Activated T-cell treated with anti-CD3 and anti-CD28 coated beads, Interleukin-2, amount 50 U/mL, for 24 hours (primary cell): Measurements from ENCODE around the gene OXNAD1.

Experiments
- DNase-seq: peaks from one replicate; pipeline ENCODE4 v3.0.0-alpha.2; 2020
- H3K27ac Mint-ChIP-seq: 2 replicates; pipeline ENCODE4 v1.8.0; 2020; ENCODE audit warnings: mild to moderate bottlenecking, mixed read lengths
- H3K27me3 Mint-ChIP-seq: 2 replicates; pipeline ENCODE4 v1.8.0; 2020; ENCODE audit warnings: mixed read lengths
- H3K36me3 Mint-ChIP-seq: 2 replicates; pipeline ENCODE4 v1.8.0; 2020; ENCODE audit warnings: low read depth, mixed read lengths
- H3K4me1 Mint-ChIP-seq: 2 replicates; pipeline ENCODE4 v1.8.0; 2020; ENCODE audit warnings: low read depth, mixed read lengths
- H3K4me3 Mint-ChIP-seq: 2 replicates; pipeline ENCODE4 v1.8.0; 2020; ENCODE audit warnings: mild to moderate bottlenecking, moderate library complexity, mixed read lengths
- H3K9me3 Mint-ChIP-seq: 2 replicates; pipeline ENCODE4 v1.8.0; 2020; ENCODE audit warnings: mixed read lengths

Gene OXNAD1

DNA sequence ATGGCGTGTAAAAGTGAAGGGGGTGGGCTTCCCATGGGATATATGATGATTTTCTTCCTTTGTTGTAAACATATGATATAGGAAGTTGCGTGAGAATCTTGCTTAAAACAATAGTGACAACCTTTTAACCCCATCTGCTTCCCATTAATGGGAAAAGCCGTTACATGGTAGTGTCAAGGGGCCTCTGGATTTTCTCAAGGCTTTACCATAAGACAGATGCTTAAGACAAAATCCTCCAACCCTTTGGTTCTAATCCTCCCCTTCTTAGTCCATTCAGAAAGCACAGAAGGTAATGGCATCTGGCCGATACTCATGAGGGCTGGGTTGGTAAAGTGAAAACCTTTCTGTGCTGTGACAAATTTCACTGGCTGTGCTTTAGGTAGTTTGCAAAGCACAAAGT lies 25.2 kb upstream of the OXNAD1 start:
- Mint-ChIP-seq H3K27me3 (no peaks in the 10 kb centered on the region), H3K4me1 (peaks cover 20% of the 10 kb centered on the region), H3K4me3 (no peak overlapping the region), H3K27ac (no peak overlapping the region), H3K9me3 (no peaks in the 10 kb centered on the region), H3K36me3 (no peaks in the 10 kb centered on the region)
- no peak for DNase-seq

DNA sequence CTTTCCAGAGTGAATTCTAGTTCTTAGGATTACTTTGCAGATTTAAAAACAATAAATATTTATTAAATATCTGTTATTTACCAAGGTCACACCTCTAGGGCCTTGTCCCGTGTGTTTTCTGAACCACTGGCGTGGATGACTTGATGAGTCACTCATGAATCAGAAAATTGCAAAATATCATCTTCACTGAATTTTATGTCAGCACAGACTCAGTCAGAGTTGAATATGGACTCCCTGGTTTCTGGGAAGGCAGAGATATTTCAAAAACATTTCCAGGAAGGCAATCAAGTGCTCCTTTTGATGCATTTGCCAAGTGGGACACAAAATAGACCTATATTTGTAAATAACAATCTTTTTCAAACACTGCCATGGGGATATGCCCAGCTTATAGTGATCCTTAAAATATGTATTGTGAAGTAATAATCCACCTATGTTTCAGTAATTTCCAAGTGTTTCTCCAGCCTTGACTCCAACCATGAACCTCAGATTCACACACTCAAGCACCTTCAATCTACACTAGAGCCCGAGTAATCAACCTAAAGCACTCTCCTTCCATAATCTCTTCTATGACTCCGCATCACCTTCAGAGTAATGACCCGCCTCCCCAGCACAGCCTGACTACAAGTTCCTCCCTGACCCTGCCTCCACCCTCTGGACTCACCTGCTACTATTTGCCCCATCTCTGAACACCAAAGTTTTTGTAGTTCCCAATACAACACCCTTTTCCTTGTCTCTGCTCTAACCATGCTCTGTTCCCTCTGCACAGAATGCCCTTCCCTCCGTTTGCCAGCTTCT lies 24.6 kb upstream of the OXNAD1 start:
- Mint-ChIP-seq H3K9me3 (no peaks in the 10 kb centered on the region), H3K4me1 (peaks cover 20% of the 10 kb centered on the region), H3K36me3 (no peaks in the 10 kb centered on the region), H3K27me3 (no peaks in the 10 kb centered on the region), H3K27ac (peak overlapping the region; percentile 86), H3K4me3 (no peak overlapping the region)
- DNase-seq, result no peak

GRCh38 chr3:16241225-16241624 lies 23.8 kb upstream of the OXNAD1 start:
- H3K9me3 Mint-ChIP-seq, result no peaks in the 10 kb centered on the region
- H3K36me3 Mint-ChIP-seq, result no peaks in the 10 kb centered on the region
- H3K27ac Mint-ChIP-seq, result no peak overlapping the region
- H3K27me3 Mint-ChIP-seq, result no peaks in the 10 kb centered on the region
- H3K4me3 Mint-ChIP-seq, result no peak overlapping the region
- no peak for DNase-seq
- H3K4me1 Mint-ChIP-seq, result peaks cover 20% of the 10 kb centered on the region

- H3K36me3 Mint-ChIP-seq, result no peaks in the 10 kb centered on the region
- no peak for DNase-seq
- H3K4me3 Mint-ChIP-seq, result no peak overlapping the region
- no peaks in the 10 kb centered on the region for H3K27me3 Mint-ChIP-seq
- no peak overlapping the region for H3K27ac Mint-ChIP-seq
- no peaks in the 10 kb centered on the region for H3K9me3 Mint-ChIP-seq
- H3K4me1 Mint-ChIP-seq, result peaks cover 21% of the 10 kb centered on the region
These were observed 22.8 kb upstream of the OXNAD1 start for GRCh38 chr3:16242177-16242576.

DNA sequence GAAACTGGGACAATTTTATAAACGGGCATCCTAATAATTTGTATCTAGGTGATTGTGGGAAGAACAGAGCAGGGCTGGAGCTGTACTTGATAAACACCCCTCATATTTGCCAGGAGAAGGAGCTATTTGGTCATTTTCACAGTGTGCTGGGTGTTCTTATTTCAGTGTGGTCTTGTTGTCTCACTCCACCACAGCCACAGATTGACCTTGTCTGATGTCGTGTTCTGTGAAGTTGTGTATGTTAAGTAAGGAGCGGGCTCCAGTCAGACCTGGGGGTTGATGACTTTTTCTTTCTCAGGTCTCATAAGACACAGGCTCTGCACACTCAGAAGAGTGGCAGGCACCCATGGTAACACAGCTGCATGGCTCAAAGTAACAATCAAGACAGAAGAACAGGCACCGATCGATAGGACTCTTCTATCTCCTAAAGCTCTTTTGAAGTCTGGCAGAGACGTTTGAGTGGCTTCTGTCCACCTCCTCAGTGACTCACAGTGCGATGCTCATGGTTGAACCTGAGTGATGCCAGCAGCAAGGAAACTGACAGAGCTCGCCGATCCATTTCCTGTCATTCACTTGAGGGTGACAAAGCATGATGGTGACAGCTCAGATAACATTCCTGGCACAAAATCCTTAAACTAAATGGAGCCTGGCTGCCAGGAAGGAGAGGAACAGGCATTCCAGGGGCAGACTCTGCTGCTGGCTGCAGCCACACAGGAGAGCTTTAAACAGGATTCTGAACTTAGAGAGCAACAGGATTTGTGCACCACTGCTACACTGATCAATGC lies 21.1 kb upstream of the OXNAD1 start:
- no peak overlapping the region for H3K4me3 Mint-ChIP-seq
- H3K4me1 Mint-ChIP-seq, result peaks cover 30% of the 10 kb centered on the region
- no peaks in the 10 kb centered on the region for H3K9me3 Mint-ChIP-seq
- DNase-seq, result no peak
- H3K36me3 Mint-ChIP-seq, result no peaks in the 10 kb centered on the region
- H3K27me3 Mint-ChIP-seq, result no peaks in the 10 kb centered on the region
- peak overlapping the region; percentile 0 for H3K27ac Mint-ChIP-seq

DNA sequence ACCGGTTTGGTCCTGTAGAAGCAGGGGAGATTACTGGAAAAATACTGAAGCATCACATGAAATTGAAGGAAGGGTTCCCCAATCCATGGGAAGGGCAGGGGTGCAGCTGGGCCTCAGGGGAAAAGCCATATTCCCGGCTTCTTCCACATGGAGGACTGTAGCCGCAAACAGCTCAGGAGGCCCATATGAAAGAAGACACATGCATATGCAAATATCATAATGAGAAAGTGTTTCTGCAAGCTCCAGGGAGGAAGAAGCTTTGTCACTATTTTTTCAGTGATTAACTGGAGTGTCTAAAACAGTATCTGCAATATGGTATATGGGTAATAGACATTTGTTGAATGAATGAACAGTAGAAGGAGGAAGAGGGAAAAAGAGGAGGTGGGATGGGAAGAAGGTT lies 19.4 kb upstream of the OXNAD1 start:
- no peaks in the 10 kb centered on the region for H3K9me3 Mint-ChIP-seq
- H3K4me1 Mint-ChIP-seq, result peaks cover 23% of the 10 kb centered on the region
- no peaks in the 10 kb centered on the region for H3K27me3 Mint-ChIP-seq
- no peaks in the 10 kb centered on the region for H3K36me3 Mint-ChIP-seq
- no peak for DNase-seq
- no peak overlapping the region for H3K4me3 Mint-ChIP-seq
- no peak overlapping the region for H3K27ac Mint-ChIP-seq

DNA sequence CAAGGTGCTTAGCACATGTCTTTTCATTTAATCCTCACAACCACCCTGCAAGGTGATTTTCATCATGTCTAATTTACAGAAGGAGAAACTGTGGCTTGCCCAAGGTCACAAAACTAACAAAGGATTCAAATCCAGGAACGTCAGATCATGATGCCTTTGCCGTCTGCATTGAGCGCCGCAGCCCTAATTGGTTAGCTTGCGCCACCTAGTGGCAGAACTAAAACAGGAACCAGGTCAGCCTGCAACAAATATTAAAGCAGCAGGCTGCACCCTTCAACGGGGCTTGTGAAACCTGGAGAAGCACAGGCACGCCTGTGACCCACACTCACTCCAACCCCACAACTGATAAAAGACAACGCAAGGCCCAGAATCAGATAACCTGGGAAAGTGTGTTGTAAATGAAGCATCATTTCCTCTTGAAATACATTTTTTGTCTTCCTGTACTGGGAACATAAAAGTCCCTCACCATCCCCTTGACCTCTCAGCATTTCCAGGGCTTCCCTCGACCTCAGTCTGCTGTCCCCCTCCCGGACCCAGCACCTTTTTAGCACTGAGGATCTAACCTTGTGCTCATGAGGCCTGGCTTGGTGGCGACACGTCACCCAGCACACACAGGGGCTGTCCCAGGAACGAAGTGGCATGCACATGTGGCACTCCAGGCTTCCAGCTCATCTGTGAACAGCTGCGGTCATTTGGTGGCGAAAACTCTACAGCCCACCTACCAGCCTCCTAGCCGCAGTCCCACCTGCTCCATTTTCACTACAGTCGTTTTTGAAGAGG lies 17.5 kb upstream of the OXNAD1 start:
- Mint-ChIP-seq H3K27ac (peak overlapping the region; percentile 57), H3K4me3 (no peak overlapping the region), H3K27me3 (no peaks in the 10 kb centered on the region), H3K9me3 (no peaks in the 10 kb centered on the region), H3K36me3 (no peaks in the 10 kb centered on the region), H3K4me1 (peaks cover 18% of the 10 kb centered on the region)
- DNase-seq, result peak; percentile 75

DNA sequence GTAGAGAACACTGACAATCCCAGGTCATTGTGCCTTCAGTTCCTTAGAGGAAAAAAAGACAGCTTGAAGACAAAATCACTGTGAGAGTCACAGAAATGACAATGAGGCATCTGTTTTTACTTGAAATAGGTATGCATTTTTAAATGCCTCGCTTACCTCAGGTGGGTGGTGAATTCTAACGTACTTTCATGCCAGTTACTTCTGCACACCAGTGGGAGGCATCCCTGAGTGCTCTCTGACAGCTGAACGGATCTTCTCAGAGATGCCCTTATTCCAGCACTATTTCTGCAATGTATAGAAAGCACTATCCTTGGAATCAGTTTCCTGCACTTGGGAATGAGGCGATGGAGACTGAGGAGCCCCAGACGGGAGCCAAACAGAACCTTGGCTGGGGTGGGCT lies 16.5 kb upstream of the OXNAD1 start:
- H3K9me3 Mint-ChIP-seq, result no peaks in the 10 kb centered on the region
- H3K4me3 Mint-ChIP-seq, result no peak overlapping the region
- no peaks in the 10 kb centered on the region for H3K36me3 Mint-ChIP-seq
- peaks cover 19% of the 10 kb centered on the region for H3K4me1 Mint-ChIP-seq
- H3K27me3 Mint-ChIP-seq, result no peaks in the 10 kb centered on the region
- H3K27ac Mint-ChIP-seq, result no peak overlapping the region
- DNase-seq, result no peak

DNA sequence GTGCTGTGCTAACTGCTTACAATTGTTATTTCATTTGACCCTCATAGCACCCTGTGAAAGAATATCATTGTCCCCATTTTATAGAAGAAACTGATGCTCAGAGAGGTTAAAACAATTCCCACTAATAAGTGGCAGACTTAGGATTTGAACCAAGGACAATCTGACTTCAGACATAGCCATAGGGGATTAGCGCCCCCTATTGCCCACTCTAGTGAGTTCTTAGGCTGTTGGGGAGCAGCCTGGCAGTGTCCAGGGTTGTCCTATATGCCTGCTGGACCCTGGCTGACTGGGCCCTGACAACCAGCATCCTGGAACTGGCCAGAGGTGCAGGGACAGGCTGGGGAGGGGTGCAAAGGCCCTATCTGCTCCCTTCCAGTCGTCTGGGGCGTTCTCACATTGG lies 15.7 kb upstream of the OXNAD1 start:
- DNase-seq, result no peak
- no peak overlapping the region for H3K27ac Mint-ChIP-seq
- no peaks in the 10 kb centered on the region for H3K36me3 Mint-ChIP-seq
- H3K4me1 Mint-ChIP-seq, result peaks cover 13% of the 10 kb centered on the region
- no peak overlapping the region for H3K4me3 Mint-ChIP-seq
- H3K9me3 Mint-ChIP-seq, result no peaks in the 10 kb centered on the region
- no peaks in the 10 kb centered on the region for H3K27me3 Mint-ChIP-seq

GRCh38 chr3:16249886-16250285 lies 15.1 kb upstream of the OXNAD1 start:
- no peaks in the 10 kb centered on the region for H3K9me3 Mint-ChIP-seq
- H3K27me3 Mint-ChIP-seq, result no peaks in the 10 kb centered on the region
- H3K4me3 Mint-ChIP-seq, result no peak overlapping the region
- H3K36me3 Mint-ChIP-seq, result no peaks in the 10 kb centered on the region
- no peak for DNase-seq
- peaks cover 18% of the 10 kb centered on the region for H3K4me1 Mint-ChIP-seq
- no peak overlapping the region for H3K27ac Mint-ChIP-seq

DNA sequence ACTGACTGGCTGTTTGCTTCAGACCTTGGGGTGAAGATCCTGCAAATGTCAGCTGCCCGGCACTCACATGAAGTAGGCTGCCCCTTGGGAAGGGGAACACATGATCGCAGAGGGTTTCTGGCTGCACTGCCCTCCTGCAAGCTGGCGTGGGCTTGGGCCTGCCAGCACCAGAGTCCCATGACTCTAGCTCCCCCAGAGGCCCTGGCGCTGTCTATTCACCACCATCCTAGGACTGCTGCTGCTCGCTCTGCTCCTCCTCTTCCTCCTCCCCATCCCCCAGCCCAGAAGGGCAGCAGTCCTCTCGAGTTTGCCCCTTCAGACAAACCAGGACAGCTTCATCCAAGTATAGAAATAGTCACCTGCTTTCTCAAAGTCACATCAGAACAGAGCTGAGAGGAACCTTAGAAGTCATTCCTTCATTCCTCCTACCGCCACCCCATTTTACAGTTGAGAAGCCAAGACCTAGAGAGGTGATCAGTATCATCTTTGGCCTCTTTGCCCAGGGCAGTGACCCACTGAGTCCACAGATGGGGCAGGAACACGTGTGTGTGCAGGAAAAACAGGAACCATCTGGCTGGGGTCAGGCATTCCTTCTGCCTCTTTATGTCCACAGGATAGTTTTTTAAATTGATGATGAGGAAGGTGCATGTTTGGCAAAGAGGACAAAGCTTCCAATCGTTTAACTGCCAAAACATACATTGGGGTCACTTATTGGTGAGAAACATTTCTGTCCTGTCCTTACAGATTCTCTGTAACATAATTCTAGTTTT lies 13.5 kb upstream of the OXNAD1 start:
- H3K27me3 Mint-ChIP-seq, result no peaks in the 10 kb centered on the region
- peaks cover 25% of the 10 kb centered on the region for H3K4me1 Mint-ChIP-seq
- H3K36me3 Mint-ChIP-seq, result peaks cover under 1% of the 10 kb centered on the region
- H3K9me3 Mint-ChIP-seq, result no peaks in the 10 kb centered on the region
- DNase-seq, result no peak
- H3K4me3 Mint-ChIP-seq, result no peak overlapping the region
- no peak overlapping the region for H3K27ac Mint-ChIP-seq

DNA sequence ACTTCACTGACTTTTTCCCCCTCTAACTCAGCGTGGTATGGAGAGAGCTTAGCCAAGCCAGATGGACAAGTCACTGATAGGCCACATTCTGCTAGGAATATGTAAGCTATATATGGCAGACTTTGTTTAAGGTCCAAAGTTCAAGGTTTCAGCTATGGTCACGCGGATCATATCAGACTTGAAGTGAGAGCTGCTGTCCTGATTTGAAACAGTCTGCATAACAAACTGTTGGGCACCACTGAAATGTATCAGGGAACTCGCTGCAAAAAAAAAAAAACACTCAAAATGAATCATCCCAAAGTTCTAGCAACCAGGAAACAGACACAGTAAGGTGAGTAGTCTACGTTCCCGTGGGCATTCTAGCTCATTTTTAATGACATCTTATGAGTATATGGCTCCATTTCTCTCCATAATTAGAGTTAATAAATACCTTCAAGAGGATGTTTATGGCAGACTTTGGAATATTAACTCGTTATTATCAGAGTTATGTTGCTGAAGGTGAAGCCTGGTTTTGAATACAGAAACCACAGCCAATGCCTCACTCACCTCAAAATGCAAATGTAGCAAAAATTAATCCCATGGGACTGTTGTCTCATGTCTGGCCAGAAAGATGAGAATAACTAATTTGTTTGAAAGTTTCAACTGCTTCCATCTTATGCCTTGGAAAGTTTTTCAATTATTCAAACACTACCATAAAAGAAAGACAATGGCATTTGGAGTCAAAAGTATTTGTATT lies 12.6 kb upstream of the OXNAD1 start:
- peaks cover 22% of the 10 kb centered on the region for H3K4me1 Mint-ChIP-seq
- no peak overlapping the region for H3K4me3 Mint-ChIP-seq

DNA sequence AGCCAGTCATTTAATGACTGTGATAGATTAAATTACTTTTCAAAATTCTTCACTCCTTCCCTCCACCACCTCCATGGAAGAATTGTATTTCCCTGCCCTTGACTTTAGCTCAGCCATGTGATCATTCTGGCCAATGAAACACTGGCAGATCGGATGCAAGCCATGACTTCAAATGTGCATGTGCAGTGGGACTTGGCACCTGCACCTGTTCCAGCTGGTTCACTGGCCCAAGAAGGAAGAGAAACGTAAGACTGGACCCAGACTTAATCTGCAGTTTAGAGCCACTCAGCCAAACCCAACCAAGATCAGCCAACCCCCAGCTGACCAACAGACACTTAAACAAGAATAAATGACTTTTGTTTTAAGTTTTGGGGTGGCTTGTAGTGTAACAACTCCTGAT lies 12.0 kb upstream of the OXNAD1 start:
- no peak for DNase-seq
- H3K27ac Mint-ChIP-seq, result no peak overlapping the region
- H3K36me3 Mint-ChIP-seq, result peaks cover 7% of the 10 kb centered on the region

More for the DNA sequence above, 12.6 kb upstream of the OXNAD1 start:
- DNase-seq, result no peak
- no peaks in the 10 kb centered on the region for H3K27me3 Mint-ChIP-seq
- H3K9me3 Mint-ChIP-seq, result no peaks in the 10 kb centered on the region
- H3K27ac Mint-ChIP-seq, result no peak overlapping the region
- peaks cover 7% of the 10 kb centered on the region for H3K36me3 Mint-ChIP-seq

More for the DNA sequence above, 12.0 kb upstream of the OXNAD1 start:
- Mint-ChIP-seq H3K27me3 (no peaks in the 10 kb centered on the region), H3K9me3 (no peaks in the 10 kb centered on the region), H3K4me3 (no peak overlapping the region), H3K4me1 (peaks cover 18% of the 10 kb centered on the region)
